Activated CD4-positive, alpha-beta T cell treated with anti-CD3 and anti-CD28 coated beads for 4 hours (primary cell): ENCODE measurements around the gene PPFIA3.

Experiments used
- DNase-seq, 2 donors: peaks; one replicate each; pipeline ENCODE4 v3.0.0-alpha.2; 2020

The PPFIA3 gene

GRCh38 chr19:49182848-49183375 lies 63.6 kb downstream of the PPFIA3 start:
- no peak for DNase-seq

DNA sequence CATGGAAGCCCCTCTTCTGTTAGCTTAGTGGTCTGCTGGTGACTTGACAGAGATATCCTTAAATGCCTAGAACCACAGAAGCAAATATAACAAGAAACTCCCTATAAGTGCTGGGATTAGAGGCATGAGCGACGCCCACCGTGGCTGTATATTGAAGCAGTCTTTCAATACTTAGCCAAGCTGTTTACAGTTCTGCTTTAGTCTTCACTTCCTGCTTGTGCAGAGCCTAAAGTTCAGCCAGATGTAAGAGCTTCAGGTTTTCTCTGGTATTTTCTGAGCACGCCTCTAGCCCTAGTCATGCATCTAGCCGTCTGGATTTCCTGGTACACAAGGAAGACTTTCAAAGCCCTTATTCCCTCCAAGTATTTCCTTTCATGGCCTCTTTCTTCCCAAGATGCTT lies 66.8 kb downstream of the PPFIA3 start:
- DNase-seq = no peak

DNA sequence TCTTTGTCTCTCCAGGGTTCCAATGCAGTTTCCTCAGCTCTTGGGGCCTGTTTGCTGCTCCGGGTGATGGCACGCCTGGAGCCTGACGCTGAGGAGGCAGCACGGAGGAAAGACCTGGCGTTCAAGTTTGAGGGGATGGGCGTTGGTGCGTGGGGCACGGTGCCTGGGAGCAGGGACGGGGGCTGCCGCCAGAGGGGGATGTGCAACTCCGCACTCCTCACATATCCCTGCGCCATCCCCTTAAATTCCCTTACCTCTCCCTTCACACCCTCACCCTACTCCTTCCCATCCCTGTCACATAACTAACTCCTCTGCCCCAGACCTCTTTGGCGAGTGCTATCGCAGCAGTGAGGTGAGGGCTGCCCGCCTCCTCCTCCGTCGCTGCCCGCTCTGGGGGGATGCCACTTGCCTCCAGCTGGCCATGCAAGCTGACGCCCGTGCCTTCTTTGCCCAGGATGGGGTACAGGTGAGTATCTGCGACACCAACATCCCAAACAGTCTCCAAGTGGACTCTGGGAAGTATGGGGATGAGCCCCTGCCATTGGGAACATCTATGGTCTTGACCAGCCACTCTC lies 69.4 kb downstream of the PPFIA3 start:
- DNase-seq = no peak

DNA sequence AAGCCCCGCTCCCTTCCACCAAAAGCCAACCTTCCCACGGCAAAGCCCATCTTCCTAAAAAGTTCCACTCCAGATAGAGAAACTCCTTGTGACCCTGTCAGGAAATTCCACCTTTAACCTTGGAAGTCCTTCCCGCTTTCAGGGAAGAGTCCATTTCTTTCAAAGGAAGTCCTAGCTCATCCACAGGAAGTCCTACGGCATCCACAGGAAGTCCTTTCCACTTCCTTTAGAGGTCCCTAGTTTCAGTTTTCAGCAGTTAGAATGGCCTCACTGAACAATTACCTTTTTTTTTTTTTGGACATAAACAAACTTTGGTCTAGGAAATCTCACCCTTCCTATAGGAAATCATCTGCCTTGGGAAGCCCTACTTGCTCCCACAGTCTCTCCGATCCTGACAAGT lies 69.9 kb downstream of the PPFIA3 start:
- no peak for DNase-seq

DNA sequence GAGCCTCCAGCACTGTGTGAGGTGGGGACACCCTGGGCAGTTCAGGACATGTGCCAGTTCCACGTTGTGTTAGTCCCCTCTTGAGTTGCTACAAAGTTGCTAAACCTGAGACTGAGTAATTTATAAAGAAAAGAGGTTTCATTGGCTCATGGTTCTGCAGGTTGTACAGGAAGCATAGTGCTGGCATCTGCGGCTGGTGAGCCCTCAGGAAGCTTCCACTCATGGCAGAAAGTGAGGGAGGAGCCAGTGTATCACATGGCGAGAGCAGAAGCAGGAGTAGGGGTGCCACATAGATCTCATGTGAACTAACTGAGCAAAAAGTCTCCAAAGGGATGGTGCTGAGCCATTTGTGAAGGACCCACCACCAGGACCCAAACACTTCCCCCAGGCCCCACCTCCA lies 71.4 kb downstream of the PPFIA3 start:
- DNase-seq = no peak

DNA sequence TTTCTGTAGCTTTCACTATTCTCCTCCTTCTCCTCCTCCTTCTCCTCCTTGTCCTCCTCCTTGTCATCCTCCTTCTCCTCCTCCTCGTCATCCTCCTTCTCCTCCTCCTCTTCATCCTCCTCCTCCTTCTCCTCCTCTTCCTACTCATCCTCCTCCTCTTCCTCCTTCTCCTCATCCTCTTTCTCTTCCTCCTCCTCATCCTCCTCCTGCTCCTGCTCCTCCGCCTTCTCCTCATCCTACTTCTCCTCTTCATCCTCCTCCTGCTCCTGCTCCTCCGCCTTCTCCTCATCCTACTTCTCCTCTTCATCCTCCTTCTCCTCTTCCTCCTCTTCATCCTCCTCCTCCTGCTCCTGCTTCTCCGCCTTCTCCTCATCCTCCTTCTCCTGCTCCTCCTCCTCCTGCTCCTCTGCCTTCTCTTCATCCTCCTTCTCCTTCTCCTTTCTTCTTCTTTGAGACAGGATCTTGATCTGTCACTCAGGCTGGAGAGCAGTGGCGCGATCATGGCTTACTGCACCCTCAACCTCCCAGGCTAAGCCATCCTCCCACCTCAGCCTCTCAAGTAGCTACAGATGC lies 74.6 kb downstream of the PPFIA3 start:
- no peak for DNase-seq

GRCh38 chr19:49194408-49194807 lies 75.1 kb downstream of the PPFIA3 start:
- DNase-seq = no peak

GRCh38 chr19:49196527-49197240 lies 77.3 kb downstream of the PPFIA3 start:
- DNase-seq = no peak

DNA sequence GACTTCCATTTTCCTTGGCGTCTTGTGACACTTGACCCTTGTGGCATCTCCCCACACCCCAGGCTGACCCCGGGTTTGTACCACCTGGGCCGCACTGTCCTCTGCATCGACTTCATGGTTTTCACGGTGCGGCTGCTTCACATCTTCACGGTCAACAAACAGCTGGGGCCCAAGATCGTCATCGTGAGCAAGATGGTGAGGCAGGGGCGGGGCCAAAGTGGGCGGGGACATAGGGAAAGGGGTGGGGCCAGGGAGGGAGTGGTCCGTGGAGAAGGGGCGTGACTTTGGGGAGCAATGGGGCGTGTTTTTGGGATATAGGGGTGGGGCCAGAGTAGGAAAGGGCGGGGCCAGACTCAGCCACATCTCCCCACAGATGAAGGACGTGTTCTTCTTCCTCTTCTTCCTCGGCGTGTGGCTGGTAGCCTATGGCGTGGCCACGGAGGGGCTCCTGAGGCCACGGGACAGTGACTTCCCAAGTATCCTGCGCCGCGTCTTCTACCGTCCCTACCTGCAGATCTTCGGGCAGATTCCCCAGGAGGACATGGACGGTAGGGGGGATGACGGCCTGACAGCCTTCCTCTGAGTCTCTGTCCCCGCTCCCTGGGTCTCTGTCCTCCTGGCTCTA lies 81.0 kb downstream of the PPFIA3 start:
- DNase-seq = no peak
